Body of pancreas (tissue), 4 donors: ENCODE measurements around the gene ELAVL1.

ENCODE experiments used
- CTCF ChIP-seq, 7 experiments: fragments of 450-650 bp in 4 of 7; fragments of 200-600 bp in 3 of 7; sonication (generic) in 3 of 7; IDR thresholded peaks; one replicate each; pipeline ENCODE4 v1.5.1; 2016 to 2019; ENCODE audit warnings: antibody characterized with exemption in 7 of 7
- POLR2A ChIP-seq, 3 donors: fragments of 450-650 bp; IDR thresholded peaks; one replicate each; pipeline ENCODE4 v1.6.1; 2016; ENCODE audit warnings: antibody characterized with exemption in 3 of 3, mild to moderate bottlenecking in 2 of 3

GRCh38 chr19:7965259-7965841 lies 40.1 kb downstream of the ELAVL1 start:
- TF ChIP-seq CTCF (IDR thresholded peaks at IDR 0.05) (no peak), POLR2A (IDR thresholded peaks at IDR 0.05) (no peak)
